SK-N-SH (cell line): ENCODE data around the gene PIAS4. TPM values are rescaled to one million over a fixed set of nuclear protein-coding genes. Genes with fewer than 3 reads are reported as not detected.

Source experiments
- CTCF ChIA-PET: fragments of 300-600, 350-600 bp; formaldehyde crosslinking; extraction: SDS; loops from one replicate; lab custom pipeline; 2021; lab: Yijun Ruan, JAX
- POLR2A ChIA-PET: fragments of 350-600 bp; sonication (Branson Sonifier 250); formaldehyde crosslinking; extraction: SDS; loops from one replicate; lab custom pipeline; 2020; ENCODE audit warnings: antibody characterized with exemption, inconsistent platforms; lab: Yijun Ruan, JAX
- DNase-seq: peaks from one replicate; pipeline ENCODE4 v3.0.0; 2012
- H2AFZ ChIP-seq: fragments of 200-600 bp; sonication (generic); 2 replicates; pipeline ENCODE4 v1.8.1; 2016; ENCODE audit warnings: antibody characterized with exemption, mild to moderate bottlenecking, low read depth
- H3F3A ChIP-seq: fragments of 200-600 bp; sonication (generic); replicated peaks from 2 replicates; pipeline ENCODE3; 2016; ENCODE audit warnings: antibody characterized with exemption, mild to moderate bottlenecking; ENCODE audit not compliant: insufficient read depth
- H3K27ac ChIP-seq, 2 experiments: fragments of 200-500 bp in 1 of 2; fragments of 200-600 bp in 1 of 2; sonication (Bioruptor generic) in 1 of 2; sonication (generic), shearing (Covaris generic) in 1 of 2; 2 replicates each; pipeline versions ENCODE4 v1.5.1 to v1.6.1; 2014 to 2016; ENCODE audit warnings: low read depth in 2 of 2, inconsistent platforms in 1 of 2, low read length in 1 of 2, mild to moderate bottlenecking in 1 of 2, mixed read lengths in 1 of 2
- H3K27me3 ChIP-seq: fragments of 200-600 bp; sonication (generic), shearing (Covaris generic); 2 replicates; pipeline ENCODE4 v1.6.1; 2016; ENCODE audit warnings: mixed run types; ENCODE audit not compliant: insufficient read depth
- H3K36me3 ChIP-seq, 2 experiments: fragments of 200-500 bp in 1 of 2; fragments of 200-600 bp in 1 of 2; sonication (Bioruptor generic) in 1 of 2; sonication (generic) in 1 of 2; replicated peaks in 1 of 2; 2 replicates each; pipeline versions ENCODE3 to v1.5.1; 2014 to 2016; ENCODE audit warnings: low read length in 1 of 2, mild to moderate bottlenecking in 1 of 2; ENCODE audit not compliant: insufficient read depth in 2 of 2, control insufficient read depth in 1 of 2
- H3K4me1 ChIP-seq, 2 experiments: fragments of 200-500 bp in 1 of 2; fragments of 200-600 bp in 1 of 2; sonication (Bioruptor generic) in 1 of 2; sonication (generic), shearing (Covaris generic) in 1 of 2; 2 replicates each; pipeline versions ENCODE4 v1.5.1 to v1.6.1; 2014 to 2016; ENCODE audit warnings: low read depth in 1 of 2, low read length in 1 of 2, mixed run types in 1 of 2; ENCODE audit not compliant: insufficient read depth in 2 of 2, control insufficient read depth in 1 of 2
- H3K4me2 ChIP-seq: fragments of 200-600 bp; sonication (generic), shearing (Covaris generic); 2 replicates; pipeline ENCODE4 v1.6.1; 2017; ENCODE audit warnings: mixed run types
- H3K4me3 ChIP-seq, 2 experiments: fragments of 200-500 bp in 1 of 2; fragments of 200-600 bp in 1 of 2; sonication (Bioruptor generic) in 1 of 2; sonication (generic), shearing (Covaris generic) in 1 of 2; 2 replicates each; pipeline versions ENCODE4 v1.5.1 to v1.8.1; 2014 to 2016; ENCODE audit warnings: low read depth in 2 of 2, inconsistent platforms in 1 of 2, low read length in 1 of 2, mild to moderate bottlenecking in 1 of 2, mixed read lengths in 1 of 2, moderate library complexity in 1 of 2
- H3K79me2 ChIP-seq: fragments of 200-600 bp; sonication (generic); 2 replicates; pipeline ENCODE4 v1.8.1; 2017; ENCODE audit warnings: mild to moderate bottlenecking; ENCODE audit not compliant: insufficient read depth
- H3K9ac ChIP-seq: fragments of 200-600 bp; sonication (generic); 2 replicates; pipeline ENCODE4 v1.6.1; 2017; ENCODE audit warnings: mixed run types
- H3K9me2 ChIP-seq: fragments of 200-600 bp; sonication (generic); 2 replicates; pipeline ENCODE4 v1.6.1; 2017; ENCODE audit warnings: mixed run types
- H3K9me3 ChIP-seq: fragments of 200-600 bp; sonication (generic); 2 replicates; pipeline ENCODE4 v1.6.1; 2017; ENCODE audit warnings: mixed run types, mild to moderate bottlenecking, moderate library complexity
- H4K20me1 ChIP-seq: fragments of 200-600 bp; sonication (generic); 2 replicates; pipeline ENCODE4 v1.6.1; 2017; ENCODE audit warnings: mild to moderate bottlenecking, mixed run types; ENCODE audit not compliant: insufficient read depth
- EZH2phosphoT487 ChIP-seq: fragments of 200-600 bp; sonication (generic); IDR thresholded peaks from 2 replicates; pipeline ENCODE4 v1.6.1; 2017; ENCODE audit warnings: low read depth, mixed run types, mild to moderate bottlenecking, antibody characterized with exemption, moderate library complexity, borderline replicate concordance
- FOSL2 ChIP-seq: IDR thresholded peaks from 2 replicates; pipeline ENCODE4 v1.4.0; 2012; ENCODE audit warnings: low read depth, mild to moderate bottlenecking, moderate library complexity, borderline replicate concordance
- GABPA ChIP-seq: IDR thresholded peaks from 2 replicates; pipeline ENCODE4 v1.4.0; 2012; ENCODE audit warnings: low read depth, mild to moderate bottlenecking
- GATA2 ChIP-seq: sonication (generic); formaldehyde crosslinking; IDR thresholded peaks from 2 replicates; pipeline ENCODE4 v1.5.0; 2020; ENCODE audit warnings: mild to moderate bottlenecking, missing genetic modification reagents
- JUND ChIP-seq: IDR thresholded peaks from 2 replicates; pipeline ENCODE4 v1.4.0; 2012
- MXI1 ChIP-seq: IDR thresholded peaks from 2 replicates; pipeline ENCODE4 v1.6.1; 2012; ENCODE audit warnings: mild to moderate bottlenecking, low read depth, low read length, improper control_type of control experiment
- NFIC ChIP-seq: IDR thresholded peaks from 2 replicates; pipeline ENCODE4 v1.4.0; 2012; ENCODE audit warnings: borderline replicate concordance
- NRF1 ChIP-seq: IDR thresholded peaks from 2 replicates; pipeline ENCODE4 v1.6.1; 2012; ENCODE audit warnings: low read depth, mild to moderate bottlenecking, low read length
- POLR2AphosphoS5 ChIP-seq: IDR thresholded peaks from 2 replicates; pipeline ENCODE4 v1.6.1; 2012; ENCODE audit warnings: low read depth, low read length
- REST ChIP-seq: IDR thresholded peaks from 2 replicates; pipeline ENCODE4 v1.6.1; 2012; ENCODE audit warnings: mild to moderate bottlenecking, low read depth, low read length, moderate library complexity
- RFX5 ChIP-seq: IDR thresholded peaks from 2 replicates; pipeline ENCODE4 v1.6.1; 2012; ENCODE audit warnings: mild to moderate bottlenecking, improper control_type of control experiment, low read length
- RXRA ChIP-seq: IDR thresholded peaks from 2 replicates; pipeline ENCODE4 v1.4.0; 2012; ENCODE audit warnings: low read depth, mild to moderate bottlenecking, borderline replicate concordance
- SIN3A ChIP-seq: IDR thresholded peaks from 2 replicates; pipeline ENCODE4 v1.6.1; 2012; ENCODE audit warnings: low read depth, mild to moderate bottlenecking, low read length, moderate library complexity, borderline replicate concordance
- SMC3 ChIP-seq: IDR thresholded peaks from 2 replicates; pipeline ENCODE4 v1.6.1; 2012; ENCODE audit warnings: low read depth, low read length, improper control_type of control experiment
- TAF1 ChIP-seq: IDR thresholded peaks from 2 replicates; pipeline ENCODE4 v1.6.1; 2012; ENCODE audit warnings: low read depth, mild to moderate bottlenecking, low read length, moderate library complexity, borderline replicate concordance
- TCF12 ChIP-seq: IDR thresholded peaks from 2 replicates; pipeline ENCODE4 v1.4.0; 2012
- TEAD4 ChIP-seq: IDR thresholded peaks from 2 replicates; pipeline ENCODE4 v1.4.0; 2012; ENCODE audit warnings: mild to moderate bottlenecking, borderline replicate concordance; ENCODE audit not compliant: insufficient read depth
- YY1 ChIP-seq: IDR thresholded peaks from 2 replicates; pipeline ENCODE4 v1.4.0; 2012; ENCODE audit warnings: low read depth, mild to moderate bottlenecking
- WGBS: methylation state at CpG from one replicate; pipeline ENCODE4 v1.1.6; 2017; ENCODE audit warnings: low lambda C conversion rate; 5-methylcytosine and 5-hydroxymethylcytosine counted together
- polyA plus RNA-seq, 3 experiments: library from polyadenylated mRNA; depleted of rRNA; stranded (reverse); fragments of >200 nt; gene quantifications; 2 replicates each; pipeline ENCODE4 v1.2.3, GENCODE V29; 2012
- TF ChIP-seq, protein P1 (sequence below): fragments of 150-350 bp; IDR thresholded peaks from 2 replicates; pipeline ENCODE4 v1.6.1; 2016; ENCODE audit warnings: mild to moderate bottlenecking, low read depth, low read length

Gene PIAS4
- polyA plus RNA-seq, 1 of the 3 experiments (the other 2 are of a cell fraction) = 14.1 TPM

- DNase-seq = no peak
- Histone ChIP-seq H3K4me3 (no peak overlapping the region), H2AFZ (no peak overlapping the region), H3K9me3 (no peaks in the 10 kb centered on the region), H3F3A (no peaks in the 10 kb centered on the region), H3K27ac (no peak overlapping the region), H3K4me2 (no peak overlapping the region), H3K79me2 (no peaks in the 10 kb centered on the region), H3K36me3 (no peaks in the 10 kb centered on the region), H3K9ac (no peak overlapping the region), H3K4me1 (no peaks in the 10 kb centered on the region), H3K27me3 (no peaks in the 10 kb centered on the region), H3K9me2 (no peaks in the 10 kb centered on the region), H4K20me1 (no peaks in the 10 kb centered on the region)
- POLR2A ChIA-PET = interaction anchor here (1.0 kb wide), 1 partner anchor 17 kb away, joined by 3 read pairs; no protein-coding TSS in a partner anchor
- TF ChIP-seq JUND = no peak
- TF ChIP-seq FOSL2 = no peak
- no peak for TF ChIP-seq SMC3
- TF ChIP-seq GATA2 = no peak
- no peak for TF ChIP-seq TAF1
- TF ChIP-seq TEAD4 = no peak
- no peak for TF ChIP-seq GABPA
- TF ChIP-seq RXRA = no peak
- TF ChIP-seq TCF12 = no peak
- TF ChIP-seq POLR2AphosphoS5 = no peak
- no peak for TF ChIP-seq EZH2phosphoT487
- TF ChIP-seq NRF1 = no peak
- TF ChIP-seq SIN3A = no peak
- TF ChIP-seq, protein P1, sequence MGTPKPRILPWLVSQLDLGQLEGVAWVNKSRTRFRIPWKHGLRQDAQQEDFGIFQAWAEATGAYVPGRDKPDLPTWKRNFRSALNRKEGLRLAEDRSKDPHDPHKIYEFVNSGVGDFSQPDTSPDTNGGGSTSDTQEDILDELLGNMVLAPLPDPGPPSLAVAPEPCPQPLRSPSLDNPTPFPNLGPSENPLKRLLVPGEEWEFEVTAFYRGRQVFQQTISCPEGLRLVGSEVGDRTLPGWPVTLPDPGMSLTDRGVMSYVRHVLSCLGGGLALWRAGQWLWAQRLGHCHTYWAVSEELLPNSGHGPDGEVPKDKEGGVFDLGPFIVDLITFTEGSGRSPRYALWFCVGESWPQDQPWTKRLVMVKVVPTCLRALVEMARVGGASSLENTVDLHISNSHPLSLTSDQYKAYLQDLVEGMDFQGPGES = no peak
- no peak for TF ChIP-seq REST
- no peak for TF ChIP-seq MXI1
- no peak for TF ChIP-seq RFX5
- no peak for TF ChIP-seq NFIC
- no peak for TF ChIP-seq YY1
- CTCF ChIA-PET = no interaction called here
- 100% methylated on average over 2 of the region's 3 CpGs for WGBS
These were observed 69.5 kb downstream of the PIAS4 start for GRCh38 chr19:4077007-4077374.
